Limb (tissue), 2 donors: ENCODE measurements around the gene UNC119.
A peak's percentile ranks its signal among the peaks of the same experiment; 100 is the strongest.
"Not testable (repeated sequence)": the region's sequence is repeated elsewhere in the genome, so short reads cannot be mapped to it uniquely, and the experiment has no call there.

Experiments
- DNase-seq, 2 donors: peaks; one replicate each; pipeline ENCODE4 v3.0.0-alpha.2; 2016; ENCODE audit errors: extremely low spot score in 2 of 2

The UNC119 gene

DNA sequence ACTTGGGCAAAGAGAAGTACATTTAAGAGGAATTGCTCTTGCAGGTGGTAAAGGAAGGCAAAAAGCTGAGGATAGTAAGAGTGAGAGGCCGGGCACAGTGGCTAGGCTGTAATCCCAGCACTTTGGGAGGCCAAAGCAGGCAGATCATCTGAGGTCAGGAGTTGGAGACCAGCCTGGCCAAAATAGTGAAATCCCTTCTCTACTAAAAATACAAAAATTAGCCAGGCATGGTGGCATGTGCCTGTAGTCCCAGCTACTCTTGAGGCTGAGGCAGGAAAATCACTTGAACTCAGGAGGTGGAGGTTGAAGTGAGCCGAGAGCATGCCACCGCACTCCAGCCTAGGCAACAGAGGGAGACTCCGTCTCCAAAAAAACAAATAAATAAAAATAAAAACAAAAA, 30.1 kb downstream of the UNC119 start:
- not testable (repeated sequence) for DNase-seq

DNA sequence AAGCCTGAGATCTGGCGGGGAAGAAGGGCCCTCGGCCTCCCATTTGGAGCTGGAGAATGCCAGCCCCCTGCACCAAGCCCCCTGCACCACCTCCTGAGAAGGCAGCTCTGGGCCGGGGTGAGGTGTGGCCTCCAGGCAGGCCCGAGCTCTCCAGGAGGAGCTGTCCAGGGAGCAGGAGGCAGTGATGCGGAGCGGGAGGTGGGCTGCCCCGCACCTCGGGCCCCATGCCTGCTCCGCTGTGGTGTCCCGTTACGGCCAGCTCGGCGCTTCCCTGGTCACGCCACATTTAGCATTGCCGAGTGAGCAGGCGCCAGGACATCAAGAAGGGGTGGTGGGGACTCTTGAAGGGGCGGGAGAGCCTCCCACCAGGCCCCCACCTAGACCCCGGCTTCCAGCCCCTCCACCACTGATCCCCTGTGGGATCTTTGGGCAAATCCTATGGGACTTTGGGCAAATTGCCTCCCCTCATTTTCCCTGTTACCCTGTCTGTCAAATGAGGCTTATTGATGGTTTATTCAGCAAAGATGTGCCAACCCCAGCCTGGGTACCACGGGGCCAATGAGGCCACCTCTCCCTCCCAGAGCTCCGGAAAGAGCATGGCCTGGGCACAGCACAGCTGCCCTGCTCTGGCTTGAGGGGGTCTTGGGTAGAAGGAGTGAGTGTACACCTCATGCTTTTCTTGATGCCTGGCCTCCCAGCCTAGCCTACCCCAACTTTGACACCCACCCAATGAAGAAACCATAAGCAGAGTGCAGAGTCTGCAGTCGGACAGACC, 30.9 kb downstream of the UNC119 start:
- DNase-seq = peak in 1 of 2 donors; percentile 48

DNA sequence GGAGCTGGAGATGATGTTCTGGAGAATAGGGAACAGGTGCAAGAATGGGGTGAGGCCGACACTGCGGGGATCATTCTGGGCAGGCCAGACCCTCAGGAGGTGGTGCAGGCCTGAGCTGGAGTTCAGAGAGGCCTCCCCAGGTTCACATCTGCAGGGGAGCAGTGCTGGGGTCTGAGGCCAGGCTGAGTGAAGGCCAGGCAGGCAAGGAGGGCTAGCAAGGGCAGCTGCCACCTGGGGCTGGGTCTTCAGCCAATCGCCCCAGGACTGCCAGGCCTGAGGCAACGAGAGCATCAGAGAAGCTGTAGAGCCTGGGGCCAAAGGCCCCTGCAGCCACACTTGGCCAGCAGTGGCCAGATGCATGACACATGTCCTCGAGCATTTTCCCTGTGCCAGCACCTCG, 31.7 kb downstream of the UNC119 start:
- no peak for DNase-seq

DNA sequence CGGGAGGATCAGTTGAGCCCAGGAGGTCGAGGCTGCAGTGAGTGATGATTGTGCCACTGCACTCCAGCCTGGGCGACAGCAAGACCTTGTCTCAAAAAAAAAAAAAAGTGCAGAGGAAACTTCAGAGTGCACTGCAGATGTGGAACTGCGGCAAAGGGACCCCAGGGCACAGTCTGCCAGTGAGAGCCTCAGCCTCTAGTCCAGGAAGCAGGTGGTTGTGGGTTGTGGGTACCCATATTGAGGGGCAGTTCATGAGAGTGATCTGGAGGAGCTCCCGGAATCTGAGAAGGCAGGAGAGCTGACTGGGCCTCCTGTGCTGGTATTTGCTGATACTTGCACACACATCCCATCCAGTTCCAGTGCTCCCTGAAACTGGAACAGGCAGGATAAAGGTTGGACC, 33.2 kb downstream of the UNC119 start:
- DNase-seq = no peak

DNA sequence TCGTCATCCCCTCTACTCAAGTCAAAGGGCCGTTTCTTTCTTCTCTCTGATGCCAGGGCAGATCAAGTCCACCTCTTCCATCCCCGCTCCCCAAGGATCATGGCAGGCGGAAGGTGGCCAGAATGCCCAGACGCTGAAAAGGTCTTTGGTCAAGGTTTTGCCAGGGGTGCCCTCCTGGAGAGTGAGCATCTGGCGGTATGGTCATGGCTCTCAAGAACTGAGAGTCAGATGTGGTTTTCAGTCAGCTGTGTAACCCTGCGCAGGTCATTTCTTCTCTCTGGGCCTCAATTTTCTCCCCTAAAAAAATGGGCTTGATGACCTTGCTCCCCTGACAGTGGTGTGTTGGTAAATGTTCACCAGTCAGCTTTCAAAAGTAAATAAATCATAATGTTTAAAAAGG, 33.8 kb downstream of the UNC119 start:
- no peak for DNase-seq

DNA sequence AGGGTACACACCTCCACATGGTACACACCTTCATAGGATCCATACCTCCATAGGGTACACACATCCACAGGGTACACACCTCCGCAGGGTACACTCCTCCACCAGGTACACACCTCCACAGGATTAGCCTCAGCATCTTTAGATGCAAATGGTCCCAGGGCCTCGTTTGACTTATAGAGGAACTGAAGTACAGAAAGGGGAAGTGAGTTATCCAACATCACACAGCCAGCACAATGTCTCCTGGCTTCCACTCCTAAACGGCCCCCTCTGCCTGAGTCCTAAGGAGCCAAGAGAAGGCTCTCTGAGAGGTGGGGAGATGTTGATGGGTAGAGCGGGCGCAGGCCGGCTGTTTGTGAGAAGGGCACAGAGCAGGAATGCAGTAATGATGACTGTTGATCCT, 34.3 kb downstream of the UNC119 start:
- DNase-seq = no peak

DNA sequence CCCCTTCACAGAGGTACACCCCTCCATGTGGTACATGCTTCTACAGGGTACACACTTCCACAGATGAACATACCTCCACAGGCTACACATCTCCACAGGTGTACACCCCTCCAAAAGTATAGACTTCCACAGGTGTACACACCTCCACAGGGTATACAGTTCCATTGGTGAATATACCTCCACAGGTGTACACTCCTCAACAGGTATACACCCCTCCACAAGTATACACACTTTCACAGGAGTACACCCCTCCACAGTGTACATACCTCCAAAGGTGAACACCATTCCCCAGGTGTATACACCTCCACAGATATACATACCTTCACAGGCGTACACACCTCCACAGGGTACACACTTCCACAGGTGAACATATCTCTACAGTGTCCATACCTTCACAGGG, 36.9 kb downstream of the UNC119 start:
- no peak for DNase-seq

DNA sequence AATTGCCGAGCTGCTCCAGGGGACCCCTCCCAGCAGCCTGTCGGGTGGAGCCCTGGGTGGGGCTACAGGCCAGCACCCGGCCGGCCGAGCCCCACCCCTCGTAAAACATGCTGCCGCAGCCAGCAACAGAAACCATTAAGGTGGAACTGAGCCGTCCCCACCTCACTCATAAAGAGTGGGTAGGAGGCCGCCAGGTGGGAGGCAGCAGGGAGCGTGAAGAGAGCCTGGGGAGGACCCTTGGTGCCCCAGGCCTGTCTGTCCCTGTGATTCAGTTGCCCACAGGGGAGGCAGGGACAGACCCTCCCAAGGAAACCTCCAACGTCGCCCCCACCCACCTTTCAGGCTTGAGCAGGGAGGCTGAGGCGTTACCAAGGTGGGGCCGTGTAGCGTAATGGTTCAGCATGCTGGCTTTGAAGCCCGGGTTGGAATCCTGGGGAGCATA, 37.8 kb downstream of the UNC119 start:
- no peak for DNase-seq

DNA sequence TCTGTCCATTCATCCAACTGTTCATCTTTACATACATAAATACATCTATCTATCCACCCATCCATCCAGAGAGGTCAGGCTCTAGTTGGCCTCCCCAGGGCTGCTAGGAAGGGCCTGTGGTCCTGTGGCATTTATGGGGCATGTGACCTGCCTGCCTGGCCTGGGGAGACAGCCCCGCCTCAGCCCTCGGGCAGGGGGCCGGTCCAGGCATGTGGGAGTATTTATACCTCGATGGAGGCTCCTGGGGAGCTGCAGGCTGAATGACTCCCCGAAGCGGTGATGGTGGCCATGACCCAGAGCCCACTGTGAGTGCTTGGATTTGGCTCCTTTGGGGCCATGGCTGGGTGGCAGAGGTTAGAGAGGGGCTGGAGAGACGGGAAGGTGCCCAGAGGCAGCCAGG, 38.9 kb downstream of the UNC119 start:
- no peak for DNase-seq

DNA sequence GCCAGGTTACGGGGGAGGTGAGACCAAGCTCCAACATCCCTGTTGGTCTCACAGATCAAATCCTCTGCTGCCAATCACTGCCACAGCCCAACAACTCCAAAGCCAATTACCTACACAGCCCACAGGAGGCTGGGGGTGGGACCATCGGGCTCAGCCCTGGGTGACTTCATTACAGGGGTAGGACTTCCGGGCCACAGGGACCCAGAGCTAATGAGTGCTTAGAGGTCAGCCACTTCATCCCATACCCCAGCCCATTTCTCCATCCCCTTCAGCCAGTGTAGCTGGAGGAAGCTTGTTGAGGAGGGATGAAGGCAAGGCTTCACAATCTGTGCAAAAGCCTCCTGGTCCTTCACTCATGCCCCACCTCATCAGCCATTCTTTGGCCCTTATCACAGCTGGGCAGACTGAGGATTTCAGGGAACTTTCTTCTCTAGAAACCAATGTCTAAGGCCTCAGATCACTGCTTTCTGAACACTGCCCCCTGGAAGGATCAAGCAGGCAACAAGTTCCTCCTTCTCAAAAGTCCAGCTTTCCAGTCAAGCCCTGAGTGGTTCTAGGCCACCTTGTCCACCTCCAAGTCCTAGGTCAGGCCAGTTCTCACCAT, 40.5 kb downstream of the UNC119 start:
- DNase-seq = no peak

DNA sequence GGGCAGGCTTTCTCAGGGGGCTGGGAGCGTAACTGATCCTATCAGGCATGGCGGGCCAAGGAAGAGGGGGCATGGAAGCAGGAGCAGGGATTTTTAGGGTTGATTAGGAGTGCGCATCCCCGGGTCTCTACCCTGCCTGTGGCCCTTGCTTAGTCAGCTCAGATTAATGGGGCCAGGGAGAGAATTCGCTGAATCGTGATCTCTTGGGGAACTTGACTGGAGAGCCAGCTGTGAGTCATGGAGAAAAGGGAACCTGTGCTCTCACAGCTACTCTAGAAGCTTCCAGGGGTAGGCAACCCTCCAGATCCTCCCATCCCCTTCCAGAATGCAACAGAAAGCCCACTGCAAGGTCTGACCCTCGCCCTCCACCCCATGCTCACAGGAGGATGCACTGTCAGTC, 42.6 kb downstream of the UNC119 start:
- no peak for DNase-seq

DNA sequence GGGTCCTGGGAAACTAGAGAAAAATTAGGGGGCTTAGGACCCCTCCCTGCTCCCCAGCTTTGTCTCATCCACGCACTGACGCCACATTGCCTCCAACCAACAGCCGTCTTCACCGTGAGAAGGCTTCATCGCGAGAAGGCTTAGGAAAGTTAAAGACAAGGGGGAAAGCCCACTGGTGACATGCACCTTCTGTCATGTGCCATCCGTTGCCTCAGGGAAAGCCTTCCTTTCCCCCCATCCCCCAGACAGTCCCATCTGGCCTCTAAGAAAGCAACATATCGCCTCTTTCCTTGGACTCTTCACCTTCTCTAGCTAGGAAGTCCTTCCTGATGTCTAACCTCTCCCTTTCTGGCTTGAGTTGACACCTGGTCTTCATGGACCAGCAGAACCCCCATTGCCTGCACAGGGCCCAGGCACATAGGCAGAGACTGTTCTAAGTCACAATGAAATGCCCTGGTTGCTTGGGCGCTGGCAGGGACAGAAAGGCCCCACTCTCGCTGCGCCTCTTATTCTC, 44.2 kb downstream of the UNC119 start:
- DNase-seq = no peak

DNA sequence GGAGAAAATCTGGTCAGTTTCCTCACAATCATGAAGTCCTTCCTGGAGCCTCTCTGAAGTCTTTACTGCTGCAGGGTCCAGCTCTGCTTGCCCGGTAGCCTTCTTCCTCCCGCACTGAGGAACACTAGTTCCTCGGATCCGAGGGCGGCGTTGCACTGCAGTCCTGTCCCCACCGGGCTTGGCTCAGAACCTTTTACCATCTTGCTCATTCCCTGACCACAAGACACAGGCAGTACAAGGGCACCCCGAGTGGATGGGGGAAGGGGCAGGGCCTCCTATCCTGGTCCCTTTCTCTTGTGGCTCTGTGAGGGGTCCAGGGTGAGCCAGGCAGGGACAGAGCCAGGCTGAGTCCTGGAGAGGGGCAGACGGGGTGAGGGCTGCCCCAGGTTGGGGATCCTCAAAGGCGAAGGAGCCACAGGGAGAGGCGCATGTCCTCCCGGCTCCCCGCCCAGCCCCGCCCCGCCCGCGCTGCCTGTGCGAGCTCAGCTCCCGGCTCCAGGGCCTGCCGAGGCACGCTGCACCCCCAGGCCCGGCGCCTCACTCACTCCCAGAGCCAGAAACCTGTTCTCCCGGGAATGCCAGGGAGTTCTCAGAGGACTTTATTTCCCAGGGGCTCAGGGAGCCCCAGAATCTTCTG, 44.7 kb downstream of the UNC119 start:
- no peak for DNase-seq

DNA sequence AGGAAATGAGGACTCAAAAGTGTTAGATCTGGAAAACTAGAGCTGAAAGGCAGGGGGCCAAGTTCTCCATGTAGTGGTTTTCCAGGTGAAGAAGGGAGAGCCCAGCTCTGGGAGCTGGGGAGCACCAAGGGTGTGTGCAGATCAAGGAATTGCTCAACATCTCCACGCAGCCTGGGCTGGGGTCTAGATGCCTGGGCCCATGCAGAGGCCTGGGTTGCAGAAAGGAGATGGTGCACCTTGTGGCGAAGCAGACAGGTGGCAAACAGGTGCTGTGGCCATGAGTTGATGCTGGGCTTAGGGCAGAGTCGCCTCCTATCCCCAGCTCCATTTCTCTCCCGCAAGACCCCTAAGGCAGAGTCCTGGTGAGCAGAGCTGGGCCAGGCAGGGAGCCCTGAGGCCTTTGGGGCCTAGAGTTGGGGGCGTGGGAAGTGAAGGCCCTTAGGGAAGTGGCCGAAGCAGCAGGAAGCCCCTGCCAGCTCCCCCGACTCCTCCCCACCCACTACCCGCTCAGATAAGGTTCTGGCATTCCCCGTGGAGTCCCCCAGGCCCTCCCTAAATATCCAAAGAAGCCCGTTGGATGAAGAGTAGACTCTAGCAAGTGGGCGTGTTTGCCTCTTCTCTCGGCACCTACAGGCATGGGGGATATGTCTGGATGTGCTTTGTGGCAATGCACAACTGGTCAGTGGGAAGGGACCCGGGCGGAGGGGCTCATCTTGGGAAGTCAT, 45.5 kb downstream of the UNC119 start:
- DNase-seq = no peak

DNA sequence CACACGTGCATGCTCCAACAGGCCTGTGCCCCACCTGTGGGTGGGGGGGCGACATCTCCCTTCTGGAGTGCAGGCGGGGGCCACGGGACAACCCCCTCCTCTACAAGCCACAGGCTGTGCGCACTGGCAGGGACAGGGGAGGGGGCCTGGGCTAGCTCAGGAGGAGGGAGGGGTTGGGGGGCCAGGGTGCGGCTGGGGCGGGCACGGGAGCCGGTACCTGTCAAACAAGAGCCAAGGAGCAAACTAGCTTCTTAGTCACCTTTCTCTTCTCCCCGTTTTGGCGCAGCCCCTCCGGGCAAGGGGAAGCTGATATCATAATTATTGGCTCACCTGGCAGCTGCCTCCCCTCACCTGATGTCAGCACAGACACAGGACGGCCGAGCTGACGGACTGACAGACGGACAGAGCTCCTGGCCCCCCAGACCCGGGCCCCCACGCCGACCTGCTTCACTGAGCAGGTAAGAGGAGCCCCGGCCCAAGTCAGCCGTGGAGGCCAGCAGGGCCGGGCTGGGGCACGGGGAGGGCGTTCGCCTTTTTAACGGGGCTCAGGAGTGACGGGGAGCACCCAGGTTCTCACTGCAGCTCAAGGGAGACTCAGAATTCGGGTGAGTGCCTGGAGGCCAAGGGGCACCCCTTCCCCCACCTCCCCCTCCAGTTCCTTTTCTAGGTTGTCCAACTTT, 46.3 kb downstream of the UNC119 start, which contains the start of gene FOXN1:
FOXN1 (plus strand) TSS at position 363 of the 680 bp plus-strand sequence. CDS start 17,622 bp downstream, outside the sequence.
- no peak for DNase-seq

DNA sequence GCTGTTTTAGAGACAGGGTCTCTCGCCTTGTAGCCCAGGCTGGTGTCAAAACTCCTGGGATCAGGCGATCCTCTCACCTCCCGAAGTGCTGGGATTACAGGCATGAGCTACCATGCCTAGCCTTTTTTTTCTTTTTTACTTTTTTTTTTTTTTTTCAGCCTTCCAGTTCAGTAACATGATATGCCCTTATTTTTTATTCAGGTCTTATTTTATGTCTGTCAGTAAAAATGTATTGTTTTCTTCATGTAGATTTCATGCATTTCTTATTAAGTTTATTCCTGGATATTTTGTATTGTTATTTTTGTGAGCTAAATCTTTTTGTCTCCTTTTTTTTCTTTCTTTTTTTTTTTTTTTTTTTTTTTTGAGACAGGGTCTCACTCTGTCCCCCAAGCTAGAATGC, 49.0 kb downstream of the UNC119 start:
- no peak for DNase-seq

DNA sequence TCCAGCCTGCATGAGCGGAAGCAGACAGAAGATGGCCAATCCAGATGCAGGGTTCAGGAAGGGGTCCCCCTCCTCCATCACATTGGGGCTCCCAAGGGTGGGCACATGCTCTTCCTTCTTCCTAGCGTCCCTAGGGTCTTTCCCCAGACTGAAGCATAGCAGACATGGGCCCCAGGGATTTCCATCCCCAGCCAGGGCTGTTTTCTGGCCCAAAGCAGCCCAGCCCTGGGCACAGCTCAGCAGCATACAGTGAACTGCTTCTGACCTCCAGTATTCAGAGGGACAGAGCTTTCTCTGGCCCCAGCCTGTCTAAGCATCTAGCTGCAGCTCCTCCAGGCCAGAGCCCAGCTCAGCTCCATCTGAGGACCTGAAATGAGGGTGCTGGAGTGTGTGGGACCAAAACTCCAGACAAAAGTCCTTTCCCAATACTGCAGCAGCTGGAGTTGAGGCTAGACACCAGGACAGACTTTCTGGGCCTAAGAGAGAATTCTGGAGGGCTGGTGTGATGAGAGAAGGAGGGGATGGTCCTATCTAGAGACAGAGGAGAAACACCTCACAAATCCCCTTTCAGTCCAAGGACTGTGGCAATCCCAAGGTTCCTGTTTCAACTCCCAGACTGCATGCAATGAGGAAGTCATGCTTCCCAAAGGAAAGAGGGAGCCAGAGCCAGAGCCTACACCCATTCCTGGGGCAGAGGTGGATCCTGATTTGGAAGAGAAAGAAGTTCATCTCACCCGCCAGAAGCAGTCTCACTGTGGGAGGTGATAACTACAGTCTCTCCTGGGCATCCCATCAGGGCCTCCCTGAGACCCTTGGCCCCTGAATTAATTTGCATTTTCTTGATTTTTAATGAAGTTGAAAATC, 50.8 kb downstream of the UNC119 start:
- DNase-seq = no peak

DNA sequence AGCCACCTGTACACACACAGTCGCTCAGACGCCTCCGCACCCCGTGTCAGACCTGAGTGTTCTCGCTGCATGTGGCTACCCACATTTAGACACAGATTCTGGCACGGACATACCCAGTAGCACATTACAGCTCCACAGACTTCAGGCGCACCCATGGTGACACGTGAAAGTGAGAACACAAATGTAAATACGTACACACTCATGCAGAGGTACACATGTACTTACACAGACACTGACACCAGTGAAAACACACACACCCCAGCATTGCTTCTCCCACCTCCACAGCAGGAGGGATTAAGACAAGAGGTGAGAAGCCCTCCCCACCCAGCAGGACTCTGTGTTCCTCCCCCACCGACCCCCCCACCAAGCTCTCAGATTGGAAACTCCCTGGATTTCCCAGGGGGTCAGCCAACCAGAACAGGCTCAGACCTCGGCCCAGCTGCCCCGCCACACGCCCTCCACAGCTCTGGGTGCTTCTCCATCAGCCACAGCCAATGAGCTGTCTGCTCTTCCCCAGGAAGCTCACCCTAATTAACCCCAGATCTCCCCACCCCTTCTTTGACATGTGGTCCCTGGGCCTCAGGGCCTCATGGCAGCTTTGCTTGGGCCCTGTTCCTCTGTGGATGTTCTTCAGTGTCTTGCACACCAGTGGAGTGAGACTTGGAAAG, 51.6 kb downstream of the UNC119 start:
- no peak for DNase-seq

DNA sequence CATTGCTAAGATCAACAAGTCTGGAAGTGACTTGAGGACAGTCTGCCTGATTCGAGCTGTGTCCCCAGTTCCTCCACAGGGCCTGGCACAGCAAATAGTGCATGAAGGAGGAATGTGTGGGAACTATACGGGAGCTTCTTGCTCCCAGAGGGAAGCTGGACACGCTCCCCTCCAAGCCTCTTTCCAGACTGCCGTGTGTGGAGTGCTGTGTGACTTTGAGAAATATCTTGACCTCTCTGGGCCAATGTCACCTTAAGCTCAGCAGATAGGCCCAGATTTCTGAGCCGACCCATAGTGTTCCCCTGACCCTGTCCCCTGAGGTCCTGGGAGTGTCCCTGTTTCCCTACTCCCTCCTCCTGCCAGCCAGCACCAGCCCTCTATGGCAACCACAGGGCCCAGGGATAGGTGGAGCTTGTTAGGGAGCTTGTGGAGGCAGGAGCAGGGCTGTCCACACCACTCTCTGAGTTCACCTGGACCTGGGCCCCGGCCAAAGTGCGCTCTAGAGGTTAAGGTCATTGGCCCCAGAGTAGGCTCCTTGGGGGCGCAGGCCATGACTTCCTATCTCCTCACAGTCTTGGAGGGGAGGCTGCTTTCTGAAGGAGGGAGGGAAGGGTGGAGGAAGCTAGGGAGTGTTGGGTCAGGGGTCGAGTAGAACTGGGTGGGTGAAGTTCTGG, 52.6 kb downstream of the UNC119 start:
- no peak for DNase-seq
